ENCODE results near the gene TCL1B. TPM values are rescaled to one million over a fixed set of nuclear protein-coding genes. Genes with fewer than 3 reads are reported as not detected.

TCL1B gene
- total and polyA plus RNA-seq, 2 donors (not counting 3 experiments of a cell fraction or from before 2014, with no cell fraction given): not detected

DNA sequence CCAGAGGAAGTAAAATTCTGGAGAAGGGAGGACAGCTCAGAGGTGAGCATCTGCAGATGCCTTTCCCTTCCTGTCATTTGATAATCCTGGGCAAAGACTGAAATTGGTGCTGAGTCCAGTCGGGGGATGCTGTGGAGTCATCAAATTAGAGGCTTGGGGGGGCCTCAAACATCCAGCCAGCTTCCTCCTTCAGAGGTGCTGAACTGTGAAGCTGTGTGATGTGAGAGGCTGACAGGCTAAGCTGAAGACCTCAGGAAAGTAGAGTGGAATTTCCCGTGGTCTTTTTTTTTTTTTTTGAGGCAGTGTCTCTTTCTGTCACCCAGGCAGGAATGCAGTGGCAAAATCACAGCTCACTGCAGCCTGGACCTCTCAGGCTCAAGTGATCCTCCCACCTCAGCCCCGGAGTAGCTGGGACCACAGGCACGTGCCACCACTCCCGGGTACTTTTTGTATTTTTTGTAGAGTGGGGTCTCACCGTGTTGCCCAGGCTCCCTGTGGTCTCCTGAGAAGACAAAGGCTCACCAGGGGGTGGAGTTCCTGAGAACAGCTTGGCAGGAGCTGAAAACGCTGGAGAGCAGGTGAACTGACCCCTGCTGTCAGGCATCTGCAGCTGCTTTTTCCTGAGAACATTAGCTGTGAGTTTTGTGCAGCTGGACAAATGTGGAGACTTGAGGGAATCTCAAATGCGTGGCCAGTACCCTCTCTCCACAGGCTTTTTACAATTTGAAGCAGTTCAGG lies 6.1 kb upstream of the TCL1B start:
- dilution Hi-C loops (cut with MboI; ENCODE audit: extremely low pct_ligation_motif_present, low sequenced_read_pairs): no loop called here
- Histone ChIP-seq H3K9me1 (replicated peaks; ENCODE audit: control insufficient read depth, extremely low read depth, insufficient read depth, low read length) (no peaks in the 10 kb centered on the region), H3K36me3 (ENCODE audit: control insufficient read depth in 2 of 2, extremely low read depth in 1 of 2, insufficient read depth in 2 of 2, low read length in 2 of 2) (no peaks in the 10 kb centered on the region), H4K20me1 (replicated peaks; ENCODE audit: control insufficient read depth, extremely low read depth, insufficient read depth, low read length) (no peaks in the 10 kb centered on the region), H2AFZ (ENCODE audit: low read depth, low read length) (no peak overlapping the region), H3K4me1 (ENCODE audit: control insufficient read depth, extremely low read depth, insufficient read depth, low read length) (no peaks in the 10 kb centered on the region), H3K27ac (ENCODE audit: insufficient read depth, low read depth, low read length) (no peak overlapping the region), H3K4me3 (replicated peaks in 1 of 3; ENCODE audit: insufficient read depth in 1 of 3, low read depth in 1 of 3, low read length in 3 of 3) (no peak overlapping the region), H3K9me3 (replicated peaks; ENCODE audit: control insufficient read depth, insufficient read depth, low read length) (no peaks in the 10 kb centered on the region), H3K79me2 (ENCODE audit: control insufficient read depth, insufficient read depth, low read length) (no peaks in the 10 kb centered on the region), H3K4me2 (ENCODE audit: insufficient read depth, low read length) (no peak overlapping the region), H3K9ac (replicated peaks; ENCODE audit: extremely low read depth, insufficient read depth, low read length) (no peak overlapping the region), H3K27me3 (ENCODE audit: control insufficient read depth in 2 of 2, insufficient read depth in 2 of 2, low read length in 2 of 2) (no peaks in the 10 kb centered on the region)
- ChIA-PET CTCF (interaction anchor here (0.6 to 1.0 kb wide), 3 partner anchors 10 to 373 kb away, joined by 3 read pairs; no protein-coding TSS in a partner anchor), POLR2A (interaction anchor here (0.7 kb wide), 1 partner anchor 10 kb away, joined by 8 read pairs; no protein-coding TSS in a partner anchor)
- TF ChIP-seq FOS (IDR thresholded peaks at IDR 0.05; ENCODE audit: borderline replicate concordance, insufficient read depth, low read length) (no peak), EZH2 (IDR thresholded peaks at IDR 0.05; ENCODE audit: borderline replicate concordance, low read depth, low read length, severe bottlenecking) (no peak), POLR2AphosphoS5 (IDR thresholded peaks at IDR 0.05; ENCODE audit: insufficient read depth, low read depth, low read length) (no peak), GATA2 (IDR thresholded peaks at IDR 0.05; ENCODE audit: insufficient read depth, insufficient read length, low read depth, low read length) (no peak), POLR2A (IDR thresholded peaks at IDR 0.05; ENCODE audit: low read depth, low read length) (no peak), MYC (IDR thresholded peaks at IDR 0.05; ENCODE audit: low read depth, low read length) (no peak), CTCF (IDR thresholded peaks at IDR 0.05; ENCODE audit: extremely low read depth in 1 of 2, insufficient read depth in 1 of 2, low read depth in 1 of 2, low read length in 2 of 2) (no peak), JUN (IDR thresholded peaks at IDR 0.05; ENCODE audit: borderline replicate concordance, insufficient read depth, insufficient read length, low read depth) (no peak)
- TF ChIP-seq, protein P1, sequence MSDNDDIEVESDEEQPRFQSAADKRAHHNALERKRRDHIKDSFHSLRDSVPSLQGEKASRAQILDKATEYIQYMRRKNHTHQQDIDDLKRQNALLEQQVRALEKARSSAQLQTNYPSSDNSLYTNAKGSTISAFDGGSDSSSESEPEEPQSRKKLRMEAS (IDR thresholded peaks at IDR 0.05; ENCODE audit: insufficient read depth, insufficient read length): no peak
- no TSS peak for BruUV-seq (replicated peaks)
- FAIRE-seq: no peak
- DNase-seq (ENCODE audit: low read depth, low spot score): no peak
- intact Hi-C loops (cut with micrococcal nuclease): loop anchor here (5.0 kb wide), 1 partner anchor 238 kb away; no protein-coding TSS in a partner anchor

All from endothelial cell of umbilical vein (primary cell).